NCI-H1436 (cell line): ENCODE results near the gene CAMK2A.

Source experiments
- DNase-seq: peaks from one replicate; lab custom pipeline; 2025; lab: John Stamatoyannopoulos, UW

CAMK2A gene

DNA sequence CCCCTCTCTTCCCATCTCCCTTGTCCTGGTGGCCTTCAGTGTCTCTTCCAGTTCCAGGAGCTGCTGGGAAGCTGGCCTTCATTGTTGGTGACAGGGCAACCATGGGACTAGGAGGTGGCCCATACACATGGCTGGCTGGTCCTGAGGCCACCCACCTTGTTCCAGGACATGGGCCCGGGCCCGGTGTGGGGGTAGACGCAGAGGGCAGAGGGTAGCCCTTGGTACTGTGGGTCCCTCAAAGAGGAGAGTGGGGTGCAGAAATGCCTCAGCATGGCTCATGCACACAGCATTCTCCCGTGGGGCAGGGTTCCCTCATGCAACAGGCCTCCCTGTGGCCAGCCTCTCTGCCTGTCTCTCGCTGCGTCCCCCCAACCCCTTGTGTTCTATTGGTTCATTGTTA, 78.9 kb downstream of the CAMK2A start:
- no peak for DNase-seq

DNA sequence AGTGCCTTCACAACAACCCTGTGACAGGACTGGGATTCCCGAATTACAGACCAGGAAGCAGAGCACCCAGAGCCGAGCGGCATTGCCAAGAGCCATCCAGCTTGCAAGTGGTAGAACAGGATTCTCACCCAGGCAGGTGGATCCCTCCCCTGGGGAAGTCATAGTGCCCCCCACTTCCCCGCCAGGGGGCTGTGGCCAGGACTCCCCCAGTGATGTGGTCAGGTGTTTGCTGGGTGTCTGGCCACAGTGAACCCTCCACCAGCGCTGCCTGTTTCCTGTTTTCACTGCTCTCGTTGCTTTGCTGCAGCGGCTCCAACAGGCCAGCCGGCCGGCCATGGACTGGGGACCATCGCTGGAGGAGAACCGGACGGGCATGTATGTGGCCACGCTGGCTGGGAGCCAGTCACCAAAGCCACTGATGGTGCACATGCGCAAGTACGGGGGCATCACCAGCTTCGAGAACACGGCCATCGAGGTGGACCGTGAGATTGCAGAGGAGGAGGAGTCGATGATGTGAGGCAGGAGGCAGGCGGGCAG, 80.4 kb downstream of the CAMK2A start:
- no peak for DNase-seq

DNA sequence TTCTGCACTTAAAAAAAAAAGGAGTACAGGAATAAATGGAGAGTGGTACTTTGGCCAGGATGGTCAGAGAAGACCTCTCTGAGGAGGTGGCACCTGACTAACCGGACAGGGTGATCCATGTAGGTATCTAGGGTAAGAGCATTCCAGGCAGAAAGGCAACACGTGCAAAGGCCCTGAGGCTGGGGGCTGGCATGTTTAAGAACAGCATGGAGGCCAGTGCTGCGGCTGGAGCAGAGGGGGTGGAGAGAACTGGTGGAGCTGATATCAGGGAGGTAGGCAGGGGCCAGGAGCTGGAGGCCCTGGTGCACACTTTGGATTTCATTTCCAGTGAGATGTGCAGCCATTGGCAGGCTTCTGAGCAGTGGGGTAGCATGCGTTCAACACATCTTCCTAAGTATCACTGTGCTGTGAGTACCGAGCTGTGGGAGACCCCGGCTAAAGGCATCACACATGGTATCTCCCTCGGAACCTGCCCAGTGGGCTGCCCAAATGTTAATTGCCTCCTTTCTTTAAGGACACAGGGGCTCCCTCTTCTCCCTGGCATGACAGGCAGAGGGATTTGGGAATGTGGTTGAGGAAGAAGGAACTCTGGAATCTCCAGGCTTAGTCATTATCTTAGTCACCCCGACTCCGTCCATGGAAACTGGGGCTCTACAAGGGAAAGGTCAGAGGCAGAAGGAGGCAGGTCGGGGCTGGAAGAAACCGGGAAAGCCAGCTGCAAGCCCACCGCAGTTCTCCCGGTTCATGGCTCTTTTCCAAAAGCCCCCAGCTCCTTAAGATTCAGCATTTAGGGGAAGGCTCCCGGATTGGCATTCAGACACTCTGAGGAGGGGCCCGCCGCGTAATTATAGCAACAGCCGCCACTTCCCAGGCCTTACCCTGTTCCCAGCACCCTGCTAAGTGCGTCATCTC, 81.1 kb downstream of the CAMK2A start:
- DNase-seq, result no peak

DNA sequence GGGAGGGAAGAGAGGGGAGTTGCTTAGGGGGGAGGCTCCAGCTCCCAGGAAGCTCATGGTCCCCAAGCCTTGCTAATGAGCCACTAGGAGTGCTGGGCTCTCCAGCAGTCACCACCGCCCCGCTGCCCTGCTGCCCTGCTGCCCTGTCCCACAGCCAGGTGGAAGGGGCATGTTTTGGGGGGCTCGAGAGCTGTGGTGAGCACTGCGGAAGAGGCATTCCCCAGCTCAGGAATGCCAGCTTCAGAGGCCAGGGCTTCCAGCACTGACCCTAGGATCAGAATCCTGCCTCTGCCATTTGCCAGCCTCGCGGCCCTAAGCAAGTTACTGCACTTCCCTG, 82.8 kb downstream of the CAMK2A start:
- no peak for DNase-seq

- no peak for DNase-seq
Measured at GRCh38 chr5:150206098-150206778, 83.3 kb downstream of the CAMK2A start.

DNA sequence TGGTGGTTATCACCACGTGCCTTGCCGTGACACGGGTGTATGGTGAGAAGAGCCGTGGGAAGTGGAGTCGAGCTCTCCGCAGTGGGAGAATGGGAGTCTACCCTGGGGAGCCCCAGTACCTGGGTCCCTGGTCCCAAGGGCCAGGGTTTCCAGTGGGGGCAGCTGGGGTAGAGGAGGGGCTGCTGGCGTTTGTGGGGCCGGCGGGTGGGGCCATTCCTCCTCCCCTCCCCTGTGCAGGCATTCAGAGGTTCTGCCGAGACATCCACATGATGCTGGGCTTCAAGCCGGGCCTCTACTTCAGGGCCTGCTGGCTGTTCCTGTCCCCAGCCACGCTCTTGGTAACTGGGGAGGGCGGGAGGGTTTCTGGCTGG, 85.0 kb downstream of the CAMK2A start:
- no peak for DNase-seq

DNA sequence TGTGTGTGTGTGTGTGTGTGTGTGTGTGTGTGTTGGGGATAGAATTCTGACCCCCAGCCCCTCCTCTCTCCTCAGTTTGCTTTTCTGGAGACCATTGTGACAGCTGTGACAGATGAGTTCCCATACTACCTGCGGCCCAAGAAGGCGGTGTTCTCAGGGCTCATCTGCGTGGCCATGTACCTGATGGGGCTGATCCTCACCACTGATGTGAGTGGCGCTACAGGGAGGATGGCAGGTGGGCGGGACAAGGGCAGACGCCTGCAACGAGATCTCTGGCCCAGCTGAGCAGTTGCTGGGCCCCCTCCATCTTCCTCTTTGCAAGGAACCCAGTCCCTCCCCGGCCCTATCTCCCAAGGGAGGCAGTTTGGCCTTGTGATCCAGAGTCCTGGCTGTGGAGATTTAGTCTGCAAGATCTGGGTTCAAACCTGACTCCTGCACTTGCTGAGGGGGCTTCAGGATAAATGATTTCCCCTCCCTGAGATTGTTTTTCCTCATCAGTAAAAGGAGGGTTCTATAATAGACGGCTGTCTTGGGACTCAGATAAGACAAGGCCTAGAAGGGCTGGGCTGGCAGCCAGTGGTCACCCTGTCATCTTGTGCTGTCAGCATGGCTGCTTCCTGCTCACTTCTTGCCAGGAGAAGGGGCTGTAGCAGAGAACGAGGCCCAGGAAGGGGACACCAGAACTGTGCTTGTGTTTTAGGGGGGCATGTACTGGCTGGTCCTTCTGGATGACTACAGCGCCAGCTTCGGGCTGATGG, 85.6 kb downstream of the CAMK2A start:
- DNase-seq, result no peak

DNA sequence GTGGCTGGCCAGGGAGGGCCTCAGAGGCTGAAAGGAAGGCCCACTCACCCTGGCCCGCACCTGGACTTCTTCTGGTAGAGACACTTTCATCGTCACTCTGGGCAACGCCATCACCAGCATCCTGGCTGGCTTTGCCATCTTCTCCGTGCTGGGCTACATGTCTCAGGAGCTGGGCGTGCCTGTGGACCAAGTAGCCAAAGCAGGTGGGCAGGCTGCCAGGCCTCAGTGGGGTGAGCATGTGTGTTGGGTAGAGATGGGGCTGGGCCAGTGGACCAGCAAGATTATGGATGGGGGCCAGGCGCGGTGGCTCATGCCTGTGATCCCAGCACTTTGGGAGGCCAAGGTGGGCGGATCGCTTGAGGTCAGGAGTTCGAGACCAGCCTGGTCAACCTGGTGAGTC, 87.1 kb downstream of the CAMK2A start:
- DNase-seq, result no peak

DNA sequence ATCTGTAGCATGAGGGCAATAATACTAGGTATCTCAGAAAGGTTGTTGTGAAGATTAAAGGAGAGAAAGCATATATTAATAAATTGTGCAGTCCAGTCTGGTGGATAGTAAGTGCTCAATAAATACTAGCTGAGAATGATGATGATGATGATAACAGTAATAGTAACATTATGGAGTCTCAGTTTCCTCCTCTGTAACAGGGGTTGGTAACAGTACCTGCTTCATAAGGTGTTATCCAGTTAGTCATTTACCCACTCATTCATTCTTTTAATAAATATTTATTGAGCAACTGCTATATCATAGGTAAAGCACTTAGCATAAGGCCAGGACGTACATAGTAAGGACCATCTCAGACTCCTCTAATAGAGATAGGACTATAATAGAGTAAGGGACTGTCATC, 92.1 kb downstream of the CAMK2A start:
- DNase-seq, result no peak

GRCh38 chr5:150196986-150197385, 92.6 kb downstream of the CAMK2A start:
- no peak for DNase-seq

DNA sequence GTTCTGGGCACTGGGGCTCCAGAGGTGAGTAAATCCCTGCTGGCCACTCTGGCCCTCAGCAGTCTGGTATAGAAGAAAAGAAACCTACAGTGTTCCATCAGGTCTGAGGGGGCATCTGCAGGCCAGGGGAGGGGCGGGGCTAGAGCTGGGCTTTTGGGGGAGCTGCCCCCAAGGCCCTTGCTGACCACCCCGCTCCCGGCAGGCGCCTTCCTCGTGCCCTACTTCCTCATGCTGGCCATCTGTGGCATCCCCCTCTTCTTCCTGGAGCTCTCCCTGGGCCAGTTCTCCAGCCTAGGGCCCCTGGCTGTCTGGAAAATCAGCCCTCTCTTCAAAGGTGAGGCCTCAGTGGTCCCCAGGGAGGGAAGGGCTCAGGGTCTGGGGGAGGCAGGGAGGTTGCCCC, 93.1 kb downstream of the CAMK2A start:
- no peak for DNase-seq

DNA sequence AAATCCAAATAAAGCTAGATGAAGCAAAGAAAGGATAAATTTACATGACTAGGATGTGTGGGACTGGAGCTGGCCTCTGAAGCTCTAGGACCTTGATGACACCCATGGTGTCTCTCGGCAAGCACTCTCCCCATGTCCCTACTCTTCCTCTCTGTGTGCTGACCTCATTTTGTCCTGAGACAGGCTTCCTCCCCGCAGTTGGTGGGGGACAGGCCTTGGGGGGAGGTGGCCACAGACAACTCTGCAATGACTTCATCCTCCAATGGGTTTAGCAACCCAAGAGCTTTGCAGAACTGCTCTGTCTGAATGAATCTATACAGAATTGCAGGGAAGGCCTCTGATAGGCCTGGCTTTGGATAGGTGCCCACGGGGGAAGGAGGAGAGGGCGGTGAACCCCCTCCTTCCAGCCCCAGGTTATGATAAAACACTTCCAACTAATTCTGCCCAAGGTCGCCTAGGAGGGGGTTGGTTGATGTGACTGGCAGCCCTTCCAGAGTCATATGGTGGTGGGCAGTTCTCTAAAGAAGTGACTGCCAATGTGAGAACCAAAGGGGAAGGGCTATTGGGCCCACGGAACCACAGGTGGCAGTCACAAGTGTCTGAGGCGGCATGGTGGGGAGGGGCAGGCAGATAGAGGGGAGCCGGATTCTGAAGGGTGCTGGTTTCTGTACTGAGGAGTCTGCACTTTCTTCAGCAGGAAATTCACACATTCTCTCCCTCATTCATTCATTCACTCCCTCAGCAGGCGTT, 93.7 kb downstream of the CAMK2A start:
- no peak for DNase-seq

DNA sequence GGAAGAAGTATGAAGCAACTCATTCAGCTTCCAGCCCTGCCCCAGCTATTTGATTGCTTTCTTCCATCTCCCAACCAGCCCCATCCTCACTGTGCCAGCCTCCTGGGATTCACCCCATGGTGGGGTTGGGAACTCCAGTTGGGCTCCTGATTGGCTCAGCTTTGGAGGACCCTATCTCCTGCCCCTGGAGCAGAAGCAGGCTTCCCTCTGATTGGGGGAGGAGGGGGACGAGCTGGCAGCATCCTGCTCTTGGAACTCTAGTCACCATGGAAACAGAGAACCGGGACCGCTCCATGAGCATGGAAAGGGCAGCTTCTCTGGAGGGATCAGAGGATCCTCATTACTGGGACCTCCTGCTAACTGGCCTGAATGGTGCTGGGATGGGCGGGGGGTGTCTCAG, 97.1 kb downstream of the CAMK2A start:
- DNase-seq, result no peak

DNA sequence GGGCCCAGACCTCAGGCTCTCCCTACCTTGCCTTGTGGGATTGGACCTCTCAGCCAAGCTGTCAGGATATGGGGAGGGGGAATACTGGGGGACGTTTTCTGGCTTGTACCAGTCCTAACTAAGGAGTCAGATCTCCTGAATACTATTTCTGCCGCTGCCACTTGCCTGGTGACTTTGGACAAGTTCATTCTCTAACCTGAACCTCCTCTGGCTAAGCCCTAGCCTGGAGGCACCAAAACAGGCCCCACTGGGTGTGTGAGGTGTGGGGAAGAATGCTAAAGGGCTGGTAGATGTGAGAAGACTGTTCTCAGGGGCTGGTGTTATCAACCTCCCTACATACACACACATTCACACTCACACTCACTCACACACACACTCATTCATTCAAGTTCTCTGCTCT, 98.6 kb downstream of the CAMK2A start:
- DNase-seq, result no peak

DNA sequence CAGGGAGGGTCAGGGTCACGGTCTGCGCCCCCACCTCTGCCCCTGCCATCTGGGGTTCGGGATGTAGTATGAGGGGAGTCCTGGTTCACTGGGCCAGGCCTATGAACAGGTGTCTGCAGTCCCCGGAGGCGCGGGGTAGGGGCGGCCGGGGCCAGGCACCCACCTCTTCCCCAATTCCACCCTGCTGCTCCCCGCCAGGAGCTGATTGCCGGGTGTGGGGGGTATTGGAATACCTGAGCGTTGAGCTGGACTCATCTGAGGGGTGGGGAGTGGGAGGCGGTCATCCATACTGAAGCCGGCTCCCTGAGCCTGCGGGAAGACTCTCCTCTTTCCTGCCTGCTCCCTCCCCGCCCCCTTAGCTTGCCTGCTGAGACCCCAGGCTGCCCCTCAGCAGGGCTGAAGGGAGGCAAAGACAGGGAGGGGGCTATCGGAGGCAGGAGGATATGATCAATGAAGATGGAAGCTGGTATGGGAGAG, 99.0 kb downstream of the CAMK2A start:
- no peak for DNase-seq

- no peak for DNase-seq
Measured at GRCh38 chr5:150189728-150190502, 99.7 kb downstream of the CAMK2A start, which contains the start of gene SLC6A7. Gene SLC6A7 (plus strand): TSS chr5:150190062. CDS start chr5:150190328, 266 bp downstream.

- no peak for DNase-seq
Measured at GRCh38 chr5:150189326-150189725, 100.2 kb downstream of the CAMK2A start.

DNA sequence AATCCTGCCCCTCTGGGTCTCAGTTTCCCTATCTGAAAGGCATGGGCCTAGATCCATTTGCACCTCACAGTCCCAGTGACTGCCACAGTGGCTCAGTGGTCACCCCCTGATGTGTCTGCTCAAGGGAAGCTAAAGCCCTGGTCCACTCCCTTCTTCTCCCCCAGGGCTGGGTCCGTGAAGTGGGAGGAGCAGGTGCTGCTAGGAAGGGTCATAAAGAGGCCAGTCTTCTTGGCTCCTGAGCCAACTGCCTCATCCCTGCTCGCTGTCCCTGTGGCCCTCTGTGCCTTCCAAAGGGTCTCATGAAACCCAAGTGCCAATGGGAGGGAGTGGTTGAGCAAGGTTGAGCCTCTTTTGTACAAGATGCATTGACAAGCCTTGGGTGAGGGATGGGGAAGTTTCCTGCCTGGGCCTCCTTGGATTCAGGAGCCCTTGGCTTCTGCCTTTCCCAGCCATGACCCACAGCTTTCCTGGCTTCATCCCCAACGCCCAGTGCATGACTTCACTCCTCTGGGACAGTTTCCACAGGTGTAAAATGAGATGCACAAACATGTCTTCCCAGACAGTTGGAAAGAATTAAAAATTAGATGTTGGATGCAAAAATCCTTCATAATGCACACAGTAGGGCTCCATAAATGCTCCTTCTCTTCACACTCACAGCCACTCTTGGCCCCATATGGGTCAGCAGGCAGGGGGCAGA, 101.3 kb downstream of the CAMK2A start:
- DNase-seq, result no peak

- DNase-seq, result no peak
Measured at GRCh38 chr5:150186897-150187296, 102.7 kb downstream of the CAMK2A start.

- DNase-seq, result no peak
Measured at GRCh38 chr5:150186137-150186536, 103.4 kb downstream of the CAMK2A start.
